GM18526 (cell line): Measurements from ENCODE around the gene CDK14.

Source experiments
- POLR2A ChIP-seq: IDR thresholded peaks from 3 replicates; pipeline ENCODE4 v1.6.1; 2011; ENCODE audit not compliant: insufficient read length; ENCODE audit errors: extremely low read depth

CDK14 gene

DNA sequence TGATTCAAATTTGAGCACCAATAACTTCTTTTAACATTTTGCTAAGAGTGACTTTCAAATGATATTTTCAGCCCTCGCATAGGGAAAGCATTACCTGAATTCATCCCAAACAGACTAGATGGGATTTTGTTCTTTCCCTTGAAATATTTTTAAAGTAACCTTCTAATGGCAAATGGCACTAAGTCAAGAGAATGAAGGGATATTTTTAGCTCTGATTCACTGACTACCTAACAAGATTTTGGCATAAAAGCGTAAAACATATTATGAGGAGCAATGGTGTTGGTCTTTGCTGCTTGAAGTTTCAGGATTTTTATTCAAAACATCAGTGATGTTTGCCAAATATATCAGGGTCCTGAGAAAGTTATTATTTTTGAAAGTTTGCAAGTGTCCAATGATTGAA is 290.3 kb downstream of the CDK14 start:
- TF ChIP-seq POLR2A: no peak

DNA sequence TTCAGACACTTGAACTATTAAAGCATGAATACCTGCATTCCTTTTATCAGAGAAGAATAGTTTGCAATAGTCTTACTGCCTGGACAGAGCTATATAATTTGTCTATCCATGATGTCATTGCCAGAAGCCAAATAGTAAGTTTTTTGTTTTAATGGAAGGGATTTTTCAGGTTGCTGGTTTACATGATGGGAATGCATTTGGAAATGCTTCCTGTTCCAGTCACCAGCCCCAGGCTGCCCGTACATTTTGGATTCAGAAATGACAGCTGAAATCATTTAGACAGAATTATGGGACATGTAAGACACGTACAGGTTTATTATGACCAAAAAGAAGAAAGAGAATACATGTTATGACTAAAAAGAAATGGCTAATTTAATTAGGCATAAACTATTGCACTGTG is 293.1 kb downstream of the CDK14 start:
- TF ChIP-seq POLR2A: no peak

DNA sequence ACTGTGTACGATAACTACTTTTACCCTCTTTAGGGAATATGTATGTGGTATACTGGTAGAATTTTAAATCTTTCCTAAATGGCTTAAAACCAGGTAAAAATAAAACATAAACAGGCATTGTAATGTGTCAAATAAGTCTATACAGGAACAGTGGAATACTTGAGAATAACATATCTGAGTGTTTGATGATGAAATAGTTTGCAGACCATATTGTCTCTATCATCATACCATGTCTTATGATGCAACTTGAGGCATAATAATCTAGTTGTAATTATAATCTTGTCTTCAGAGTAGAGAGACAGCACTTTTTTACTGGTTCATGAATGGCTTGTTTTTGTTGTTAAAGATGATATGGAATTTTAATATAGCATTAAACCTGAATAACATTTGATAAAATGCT is 293.5 kb downstream of the CDK14 start:
- no peak for TF ChIP-seq POLR2A

DNA sequence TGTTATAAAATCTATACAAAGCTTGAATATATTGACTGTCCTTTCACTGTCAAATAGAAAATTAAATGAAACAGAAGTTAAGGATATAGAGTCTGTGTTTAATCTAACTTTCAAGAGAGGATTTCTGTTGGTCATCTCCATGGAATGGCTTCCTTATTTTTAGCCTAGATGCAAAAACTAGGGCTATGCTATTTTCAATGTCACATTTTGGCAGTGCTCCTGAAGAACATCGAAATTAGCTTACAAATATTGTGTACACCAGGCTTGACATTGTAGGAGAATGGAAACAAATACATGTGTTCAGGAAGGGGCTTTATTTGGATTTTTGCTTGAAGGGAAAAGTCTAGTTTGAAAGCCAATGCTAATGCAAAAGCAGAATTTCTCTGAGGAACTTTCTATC is 295.4 kb downstream of the CDK14 start:
- no peak for TF ChIP-seq POLR2A

DNA sequence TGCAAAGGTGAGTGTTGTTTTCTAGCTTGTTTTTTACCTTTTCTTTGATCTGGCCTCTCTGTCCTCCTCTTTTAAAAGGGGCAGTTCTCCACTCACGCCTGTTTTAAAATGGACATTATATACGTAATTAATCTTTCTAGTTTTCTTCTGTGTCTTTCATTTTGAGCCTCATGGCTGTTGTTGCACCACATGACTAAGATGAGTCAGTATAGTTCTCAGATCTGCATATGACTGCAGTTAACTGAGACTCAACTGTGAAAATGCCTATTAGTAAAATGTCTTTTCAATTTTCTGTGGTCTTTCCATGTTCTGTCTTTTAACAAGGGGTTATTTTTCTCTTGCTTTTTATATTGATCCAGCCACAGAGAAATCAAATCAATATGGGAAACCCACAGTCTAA is 296.1 kb downstream of the CDK14 start:
- no peak for TF ChIP-seq POLR2A

DNA sequence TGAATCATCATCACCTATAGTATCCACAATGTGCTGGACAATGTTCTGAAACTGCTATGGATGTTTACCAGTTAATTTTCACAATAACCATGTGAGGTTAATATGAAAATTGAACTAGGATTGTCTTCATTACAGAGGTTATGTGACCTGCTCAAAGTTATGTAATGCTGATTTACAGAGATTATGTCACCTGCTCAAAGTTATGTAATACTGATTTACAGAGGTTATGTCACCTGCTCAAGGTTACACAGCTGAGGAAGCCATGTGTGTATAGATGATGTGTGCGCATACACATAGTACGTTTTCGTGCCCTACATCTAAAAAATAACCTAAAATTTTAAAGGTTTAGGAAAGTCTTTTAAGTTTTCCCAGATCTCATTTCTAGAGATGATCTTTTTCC is 298.0 kb downstream of the CDK14 start:
- TF ChIP-seq POLR2A: no peak

DNA sequence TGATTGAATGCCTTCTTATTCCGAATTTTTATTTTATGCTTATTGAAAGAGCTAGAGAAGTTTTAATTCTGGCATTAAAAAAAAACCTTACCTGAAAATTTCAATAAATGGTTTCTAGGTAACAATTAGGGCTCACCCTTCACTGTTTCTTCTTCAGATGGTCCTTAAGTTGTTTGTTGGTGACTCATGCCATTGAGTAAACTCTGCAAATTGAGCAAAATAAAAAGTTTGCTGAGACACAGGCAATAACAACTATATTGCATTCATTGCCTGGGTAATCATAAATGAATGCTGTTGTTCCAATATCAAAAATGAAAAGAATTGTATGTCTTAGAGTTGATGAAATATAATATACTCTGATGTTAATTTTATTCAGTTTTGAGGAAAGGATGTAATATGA is 300.3 kb downstream of the CDK14 start:
- no peak for TF ChIP-seq POLR2A

DNA sequence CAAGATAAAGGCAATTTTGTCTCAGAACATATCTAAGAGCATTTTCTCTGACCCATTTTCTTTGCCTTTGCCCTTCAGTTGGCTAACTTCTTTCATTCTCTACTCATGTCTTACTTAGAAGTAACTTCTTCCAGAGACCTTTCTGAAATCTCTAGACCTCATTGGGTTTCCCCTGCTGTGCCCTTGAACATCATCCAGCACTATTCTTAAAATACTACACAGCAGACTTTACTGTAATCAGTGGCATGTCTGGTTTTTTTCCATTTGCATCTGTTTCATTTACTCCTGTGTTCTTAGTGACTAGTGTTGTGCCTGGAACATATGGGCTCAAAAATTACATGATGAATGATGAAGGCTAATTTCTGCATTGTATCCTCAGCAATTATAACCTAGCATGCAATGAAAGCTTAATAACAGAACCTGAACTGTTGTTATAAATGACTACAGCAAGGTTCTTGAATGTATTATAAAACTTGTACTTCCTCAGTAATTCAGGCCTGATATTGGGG is 301.9 kb downstream of the CDK14 start:
- no peak for TF ChIP-seq POLR2A

DNA sequence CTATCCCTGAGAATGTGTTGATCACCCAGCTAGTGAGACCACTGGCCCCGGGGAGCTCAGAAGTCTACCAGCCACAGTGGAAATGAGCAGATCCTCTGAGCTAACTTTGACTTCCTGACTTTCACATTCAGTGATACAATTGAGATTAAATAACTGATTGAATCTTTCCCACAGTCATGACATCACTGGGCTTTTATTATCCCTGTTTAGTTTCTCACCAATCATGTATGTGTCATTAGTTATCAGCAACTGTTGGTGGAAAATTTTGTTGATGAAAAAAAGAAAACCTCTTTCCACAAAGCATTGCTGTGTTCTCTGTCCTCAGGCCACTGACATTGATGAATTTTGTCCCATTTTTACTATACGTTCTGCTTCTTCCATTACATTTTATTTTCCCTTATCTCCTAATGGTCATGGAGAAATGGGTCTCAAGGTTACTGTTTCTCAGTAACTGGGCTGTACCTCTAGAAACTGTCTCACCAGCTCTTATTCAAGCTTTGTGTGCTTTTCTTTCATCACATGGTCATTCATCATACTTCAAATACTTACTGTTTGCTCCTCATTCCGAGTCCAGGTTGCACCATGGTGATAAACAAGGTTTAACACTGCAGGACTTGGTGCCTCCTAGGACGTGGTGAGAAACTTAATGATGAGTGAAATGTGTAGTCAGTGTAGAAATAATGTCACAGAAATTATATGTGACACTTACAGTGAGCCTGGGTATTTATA is 304.7 kb downstream of the CDK14 start:
- no peak for TF ChIP-seq POLR2A

DNA sequence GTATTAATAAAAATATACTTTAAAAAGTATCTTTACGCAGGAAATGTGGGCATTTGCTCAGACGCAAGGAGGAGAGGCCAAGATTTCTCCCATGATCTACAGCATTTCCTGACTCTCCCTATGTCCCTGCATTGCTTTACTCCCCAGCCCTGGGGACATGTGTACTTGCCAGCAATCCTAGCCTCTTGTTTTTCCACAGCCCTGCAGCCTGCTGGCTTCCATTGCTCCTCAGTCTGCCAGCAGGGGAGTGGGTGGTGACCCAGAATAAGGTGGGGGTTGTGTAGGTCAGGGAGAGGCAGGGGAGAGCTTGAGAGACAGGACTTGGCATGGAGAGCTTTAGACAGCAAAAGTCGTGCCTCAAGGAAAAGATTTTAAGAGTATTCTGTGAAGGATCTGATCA is 307.7 kb downstream of the CDK14 start:
- TF ChIP-seq POLR2A: no peak

DNA sequence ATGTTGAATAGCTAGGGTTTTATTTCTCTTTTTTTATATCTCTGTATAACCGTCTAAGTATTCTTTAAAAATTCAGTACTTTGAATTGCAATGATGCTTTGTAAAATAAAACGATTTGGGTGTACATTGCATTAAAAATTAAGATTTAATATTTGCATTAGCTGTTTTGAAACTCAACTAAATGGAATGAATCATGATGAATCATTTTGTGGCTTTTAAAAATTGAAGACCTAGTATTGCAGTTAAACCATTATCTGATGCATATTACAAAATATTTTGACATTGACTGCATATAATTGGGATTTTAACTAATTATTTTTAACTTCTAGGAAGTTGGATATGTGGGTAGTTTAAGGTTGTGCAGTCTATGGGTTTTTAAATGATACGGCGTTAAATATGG is 314.0 kb downstream of the CDK14 start:
- TF ChIP-seq POLR2A: no peak

DNA sequence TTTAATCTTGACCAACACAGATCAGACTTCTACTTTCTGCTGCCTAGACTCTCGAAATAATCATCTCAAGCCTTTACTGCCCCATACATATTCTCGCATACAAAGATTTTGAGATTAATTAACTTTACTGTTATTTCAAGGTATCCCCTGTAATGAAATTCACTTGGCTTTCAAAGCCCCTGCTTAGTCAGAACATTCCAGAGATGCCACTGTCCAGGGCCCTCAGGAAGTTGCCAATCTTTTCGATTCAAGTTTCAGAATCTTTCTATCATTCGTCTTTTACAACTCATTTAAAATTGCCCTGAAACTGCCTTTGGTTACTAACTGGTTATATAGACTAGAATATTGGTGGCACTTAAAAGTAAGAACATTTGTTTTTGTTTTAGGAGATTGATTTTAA is 320.2 kb downstream of the CDK14 start:
- TF ChIP-seq POLR2A: no peak

DNA sequence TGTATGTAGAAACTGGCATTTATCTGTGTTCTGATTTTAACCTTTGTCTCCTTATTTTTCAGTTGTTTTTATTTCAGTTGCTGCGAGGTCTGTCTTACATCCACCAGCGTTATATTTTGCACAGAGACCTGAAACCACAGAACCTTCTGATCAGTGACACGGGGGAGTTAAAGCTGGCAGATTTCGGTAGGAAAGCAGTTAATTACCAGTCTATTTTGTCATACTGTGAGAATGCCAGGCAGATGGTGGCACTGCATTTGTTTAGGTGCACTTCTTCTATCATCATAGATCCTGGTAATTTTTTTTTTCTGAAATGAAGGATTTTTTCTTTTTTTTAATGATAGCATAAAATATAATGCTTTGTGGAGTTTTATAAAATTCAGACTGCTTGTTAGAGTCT is 321.4 kb downstream of the CDK14 start:
- TF ChIP-seq POLR2A: no peak

DNA sequence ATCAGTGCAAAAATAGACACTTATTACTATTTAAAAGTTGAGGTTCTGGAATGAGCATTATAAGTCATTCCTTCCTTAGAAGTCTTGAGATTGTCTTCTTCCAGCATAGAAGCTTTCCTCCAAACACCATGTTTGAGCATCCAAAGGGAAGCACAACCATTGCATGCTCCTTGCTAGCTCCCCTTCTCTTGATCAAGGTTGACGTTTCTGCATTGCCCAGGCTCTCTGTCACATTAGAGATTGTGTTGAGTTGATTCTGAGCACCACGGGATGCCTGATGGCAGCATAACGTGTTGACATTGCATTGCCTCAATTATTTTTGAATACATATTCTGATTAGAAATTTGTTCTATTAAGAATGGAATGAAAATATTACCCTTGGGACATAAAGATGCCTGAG is 322.2 kb downstream of the CDK14 start:
- TF ChIP-seq POLR2A: no peak

DNA sequence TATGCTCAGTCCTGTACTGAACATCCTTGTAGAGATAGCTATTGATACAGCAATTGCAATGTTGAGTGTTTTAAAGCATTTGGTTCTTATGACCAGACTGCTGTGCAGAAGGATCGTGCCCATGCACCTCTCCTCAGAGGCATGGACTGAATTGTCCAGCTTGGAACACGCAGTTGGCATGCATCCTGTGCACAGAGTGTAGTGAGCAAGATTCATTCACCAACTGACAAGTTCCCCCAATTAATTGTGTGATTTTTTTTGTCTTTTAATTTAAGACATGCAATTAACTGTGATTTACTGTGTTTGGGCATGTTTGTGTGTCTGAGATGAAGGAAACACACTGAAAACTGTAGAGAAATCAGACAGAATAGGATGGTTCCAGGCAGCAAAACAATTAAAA is 323.7 kb downstream of the CDK14 start:
- no peak for TF ChIP-seq POLR2A

DNA sequence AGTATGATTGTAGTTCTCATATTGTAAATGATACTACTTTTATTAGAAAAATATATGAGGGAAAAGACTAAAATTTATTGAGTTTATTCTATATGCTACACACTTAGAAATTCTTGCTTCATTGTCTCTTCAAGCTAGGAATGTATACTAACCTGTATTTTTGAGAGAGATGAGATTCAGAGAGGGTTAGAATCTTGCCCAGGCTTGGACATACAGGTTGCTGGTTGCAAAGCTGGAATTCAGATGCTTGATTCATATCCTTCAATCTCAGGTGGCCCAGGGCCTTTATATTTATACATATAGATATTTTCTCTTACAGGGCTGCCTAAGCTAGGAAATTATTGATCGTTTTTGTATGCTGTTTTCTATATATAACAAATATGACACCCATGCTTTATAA is 324.2 kb downstream of the CDK14 start:
- TF ChIP-seq POLR2A: no peak

DNA sequence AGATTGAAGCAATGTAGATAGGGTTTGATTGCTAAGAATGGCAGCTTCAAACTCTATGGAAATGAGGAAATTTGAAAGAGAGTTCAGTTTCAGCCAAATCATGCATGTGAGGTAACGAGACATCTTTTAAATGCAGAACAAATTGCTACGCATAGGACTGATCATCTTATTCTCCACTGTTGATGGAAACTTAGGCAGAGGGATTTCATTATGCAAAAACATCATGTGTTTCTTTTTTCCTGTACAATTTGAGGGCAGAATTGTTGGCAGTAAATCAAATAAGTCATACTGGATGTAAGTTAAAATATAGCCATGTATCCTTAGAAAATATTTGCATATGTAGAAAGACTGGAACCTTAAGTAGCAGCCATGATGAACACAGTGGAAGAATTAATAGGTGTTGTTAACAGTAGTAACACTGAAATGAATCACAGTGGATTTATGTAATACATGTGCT is 327.4 kb downstream of the CDK14 start:
- TF ChIP-seq POLR2A: no peak

DNA sequence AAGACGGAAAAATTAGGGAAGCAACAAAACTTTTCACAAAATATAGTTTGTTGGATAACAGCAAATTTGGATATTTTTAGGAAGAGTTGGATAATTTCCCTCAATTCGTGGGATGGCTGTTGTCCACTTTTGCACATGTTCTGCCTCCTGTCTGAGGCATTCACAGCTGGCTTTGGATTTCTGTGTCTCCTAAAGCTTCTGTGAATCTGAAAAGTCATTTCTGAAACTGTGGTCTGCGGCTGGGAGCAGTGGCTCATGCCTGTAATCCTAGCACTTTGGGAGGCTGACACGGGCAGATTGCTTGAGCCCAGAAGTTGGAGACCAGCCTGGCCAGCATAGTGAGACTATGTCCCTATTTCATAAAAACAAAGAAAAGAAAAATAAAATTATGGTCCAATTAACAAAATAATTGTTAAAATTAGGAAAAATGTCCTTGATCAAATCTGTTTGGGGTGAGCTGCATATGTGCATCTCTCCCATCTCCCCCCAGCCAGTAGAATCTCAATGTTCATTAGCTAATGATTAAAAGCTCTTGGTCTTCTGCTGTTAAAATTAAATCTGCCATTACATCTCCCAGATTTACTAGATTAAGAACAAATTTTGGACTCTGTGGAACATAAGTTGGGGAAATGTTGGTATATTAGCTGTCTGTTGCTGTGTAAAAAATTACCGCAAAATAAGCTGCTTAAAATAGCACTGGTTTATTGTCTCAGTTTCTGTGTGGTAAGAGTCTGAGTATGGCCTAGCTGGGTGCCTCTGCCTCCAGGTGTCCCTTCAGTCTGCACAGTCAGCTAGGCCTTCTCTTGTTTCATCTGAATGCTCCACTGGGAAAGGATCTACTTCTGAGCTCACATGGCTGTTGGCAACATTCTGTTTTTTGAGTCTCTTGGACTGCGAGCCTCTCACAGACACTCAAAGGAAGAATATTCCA is 336.1 kb downstream of the CDK14 start:
- TF ChIP-seq POLR2A: no peak
